HepG2 (cell line): ENCODE measurements around the gene VEGFB. TPM values are rescaled to one million over a fixed set of nuclear protein-coding genes. Genes with fewer than 3 reads are reported as not detected.

Experiments
- AGO2 ChIP-seq: fragments of 200-400 bp; formaldehyde crosslinking; optimal IDR thresholded peaks from 2 replicates; pipeline ENCODE3; 2017; ENCODE audit warnings: mild to moderate bottlenecking, low read depth, low read length, moderate library complexity
- CHD4 ChIP-seq: fragments of 200-600 bp; sonication (generic); IDR thresholded peaks from 2 replicates; pipeline ENCODE4 v1.7.0; 2017; ENCODE audit warnings: mild to moderate bottlenecking, low read length, borderline replicate concordance
- DPF2 ChIP-seq: sonication (generic); formaldehyde crosslinking; IDR thresholded peaks from 2 replicates; pipeline ENCODE4 v1.4.0; 2020; ENCODE audit warnings: mild to moderate bottlenecking, low read depth, missing genetic modification reagents, borderline replicate concordance
- HNF4A ChIP-seq: sonication (generic); formaldehyde crosslinking; IDR thresholded peaks from 2 replicates; pipeline ENCODE4 v1.4.0; 2020; ENCODE audit warnings: missing genetic modification reagents
- KMT2A ChIP-seq: sonication (generic); formaldehyde crosslinking; IDR thresholded peaks from 2 replicates; pipeline ENCODE4 v1.4.0; 2020; ENCODE audit warnings: missing genetic modification reagents
- NFE2L2 ChIP-seq: fragments of 150-350 bp; IDR thresholded peaks from 2 replicates; pipeline ENCODE4 v1.6.1; 2014; ENCODE audit warnings: low read length
- NR2F1 ChIP-seq, 2 experiments: fragments of 450-650 bp in 1 of 2; formaldehyde crosslinking in 1 of 2; IDR thresholded peaks; 2 replicates each; pipeline versions ENCODE4 v1.5.0 to v1.6.1; 2016 to 2020; ENCODE audit warnings: mild to moderate bottlenecking in 1 of 2, missing compliant biosample characterization in 1 of 2, missing genetic modification reagents in 1 of 2, moderate library complexity in 1 of 2
- RARG ChIP-seq: sonication (generic); formaldehyde crosslinking; IDR thresholded peaks from 2 replicates; pipeline ENCODE4 v1.4.0; 2020; ENCODE audit warnings: low read depth, mild to moderate bottlenecking, missing genetic modification reagents
- RFX1 ChIP-seq: fragments of 450-650 bp; IDR thresholded peaks from 2 replicates; pipeline ENCODE4 v1.6.1; 2017
- TOPORS ChIP-seq: sonication (generic); formaldehyde crosslinking; IDR thresholded peaks from 2 replicates; pipeline ENCODE4 v1.8.0; 2023; ENCODE audit warnings: mild to moderate bottlenecking, missing genetic modification reagents
- ZBTB20 ChIP-seq: sonication (generic); formaldehyde crosslinking; IDR thresholded peaks from 2 replicates; pipeline ENCODE4 v1.8.1; 2023; ENCODE audit warnings: missing genetic modification reagents, low read depth, mild to moderate bottlenecking, borderline replicate concordance
- ZNF329 ChIP-seq: sonication (generic); formaldehyde crosslinking; IDR thresholded peaks from 2 replicates; pipeline ENCODE4 v1.9.0; 2021; ENCODE audit warnings: low read depth, mild to moderate bottlenecking, missing genetic modification reagents
- ZNF598 ChIP-seq: sonication (generic); formaldehyde crosslinking; IDR thresholded peaks from 2 replicates; pipeline ENCODE4 v1.5.1; 2020; ENCODE audit warnings: mild to moderate bottlenecking, missing genetic modification reagents, borderline replicate concordance
- ZNF619 ChIP-seq: sonication (generic); formaldehyde crosslinking; IDR thresholded peaks from 2 replicates; pipeline ENCODE4 v1.4.0; 2020; ENCODE audit warnings: mild to moderate bottlenecking, missing genetic modification reagents
- ZNF772 ChIP-seq: sonication (generic); formaldehyde crosslinking; IDR thresholded peaks from 2 replicates; pipeline ENCODE4 v1.5.0; 2020; ENCODE audit warnings: mild to moderate bottlenecking, missing genetic modification reagents
- polyA plus RNA-seq, 8 experiments: library from polyadenylated mRNA; depleted of rRNA in 3 of 8; stranded (reverse) in 7 of 8; unstranded in 1 of 8; fragments of >200 nt; fragmentation: Illumina TruSeq in 4 of 8; extraction: Trizol in 4 of 8; gene quantifications; 2 replicates each; pipeline versions ENCODE4 v1.2.1 to v1.2.3, GENCODE V29; 2011 to 2016; ENCODE audit warnings: low read depth in 4 of 8, missing spikeins in 1 of 8, mixed read lengths in 1 of 8; ENCODE audit not compliant: insufficient read depth in 1 of 8
- total RNA-seq, 5 experiments: library from RNA; depleted of rRNA; stranded (reverse); fragments of >200 nt; fragmentation: Illumina TruSeq; extraction: Trizol; gene quantifications; 2 replicates each; pipeline ENCODE4 v1.2.3, GENCODE V29; 2016; ENCODE audit warnings: low read depth in 1 of 5
- TF ChIP-seq, protein P1 (sequence below): sonication (generic); formaldehyde crosslinking; IDR thresholded peaks from 2 replicates; pipeline ENCODE4 v1.4.0; 2020; ENCODE audit warnings: mild to moderate bottlenecking, missing genetic modification reagents
- TF ChIP-seq, protein P2 (sequence below): sonication (generic); formaldehyde crosslinking; IDR thresholded peaks from 2 replicates; pipeline ENCODE4 v1.5.1; 2020; ENCODE audit warnings: mild to moderate bottlenecking, missing genetic modification reagents, moderate library complexity
- TF ChIP-seq, protein P3 (sequence below): sonication (generic); IDR thresholded peaks from 2 replicates; pipeline ENCODE4 v1.6.1; 2016; ENCODE audit warnings: low read depth, borderline replicate concordance
- TF ChIP-seq, protein P4 (sequence below): sonication (generic); formaldehyde crosslinking; IDR thresholded peaks from 2 replicates; pipeline ENCODE4 v1.5.0; 2020; ENCODE audit warnings: missing genetic modification reagents

VEGFB gene
- total and polyA plus RNA-seq, 2 of the 13 experiments (the other 11 are each of a cell fraction or from before 2014, with no cell fraction given), result 9.0 to 11.3 TPM

DNA sequence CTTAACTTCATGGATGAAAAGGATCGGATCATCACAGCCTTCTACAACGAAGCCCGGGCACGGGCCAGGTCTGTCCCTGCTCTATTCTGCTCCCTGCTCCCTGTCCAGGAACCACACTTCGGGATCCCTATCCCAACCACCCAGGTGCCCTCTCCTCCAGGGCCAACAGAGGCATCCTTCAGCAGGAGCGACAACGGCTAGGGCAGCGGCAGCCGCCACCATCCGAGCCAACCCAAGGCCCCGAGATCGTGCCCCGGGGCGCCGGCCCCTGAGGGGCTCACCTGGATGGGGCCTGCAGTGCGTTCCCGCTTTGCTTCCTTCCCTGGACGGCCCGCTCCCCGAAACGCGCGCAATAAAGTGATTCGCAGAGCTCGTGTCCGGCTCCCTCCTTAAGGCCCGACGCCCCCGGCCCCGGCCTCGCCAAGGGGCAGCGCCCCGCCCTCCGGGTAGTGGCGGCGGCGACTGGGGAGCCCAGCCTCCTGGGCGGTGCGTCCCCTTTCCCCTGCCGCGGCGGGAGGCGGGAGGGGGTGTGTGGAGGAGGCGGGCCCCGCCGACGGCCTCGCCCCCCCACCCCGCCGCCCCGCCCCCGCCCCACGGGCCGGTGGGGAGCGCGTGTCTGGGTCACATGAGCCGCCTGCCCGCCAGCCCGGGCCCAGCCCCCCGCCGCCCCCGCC lies at the start of gene VEGFB (continued):
- TF ChIP-seq NR2F1 (CRISPR knock-in tag; IDR thresholded peaks at IDR 0.05), result no peak
- no peak for TF ChIP-seq KMT2A
- peak; percentile 3; the same call in 1 of the 2 replicates for TF ChIP-seq TOPORS (CRISPR knock-in tag)
- TF ChIP-seq, protein P1, sequence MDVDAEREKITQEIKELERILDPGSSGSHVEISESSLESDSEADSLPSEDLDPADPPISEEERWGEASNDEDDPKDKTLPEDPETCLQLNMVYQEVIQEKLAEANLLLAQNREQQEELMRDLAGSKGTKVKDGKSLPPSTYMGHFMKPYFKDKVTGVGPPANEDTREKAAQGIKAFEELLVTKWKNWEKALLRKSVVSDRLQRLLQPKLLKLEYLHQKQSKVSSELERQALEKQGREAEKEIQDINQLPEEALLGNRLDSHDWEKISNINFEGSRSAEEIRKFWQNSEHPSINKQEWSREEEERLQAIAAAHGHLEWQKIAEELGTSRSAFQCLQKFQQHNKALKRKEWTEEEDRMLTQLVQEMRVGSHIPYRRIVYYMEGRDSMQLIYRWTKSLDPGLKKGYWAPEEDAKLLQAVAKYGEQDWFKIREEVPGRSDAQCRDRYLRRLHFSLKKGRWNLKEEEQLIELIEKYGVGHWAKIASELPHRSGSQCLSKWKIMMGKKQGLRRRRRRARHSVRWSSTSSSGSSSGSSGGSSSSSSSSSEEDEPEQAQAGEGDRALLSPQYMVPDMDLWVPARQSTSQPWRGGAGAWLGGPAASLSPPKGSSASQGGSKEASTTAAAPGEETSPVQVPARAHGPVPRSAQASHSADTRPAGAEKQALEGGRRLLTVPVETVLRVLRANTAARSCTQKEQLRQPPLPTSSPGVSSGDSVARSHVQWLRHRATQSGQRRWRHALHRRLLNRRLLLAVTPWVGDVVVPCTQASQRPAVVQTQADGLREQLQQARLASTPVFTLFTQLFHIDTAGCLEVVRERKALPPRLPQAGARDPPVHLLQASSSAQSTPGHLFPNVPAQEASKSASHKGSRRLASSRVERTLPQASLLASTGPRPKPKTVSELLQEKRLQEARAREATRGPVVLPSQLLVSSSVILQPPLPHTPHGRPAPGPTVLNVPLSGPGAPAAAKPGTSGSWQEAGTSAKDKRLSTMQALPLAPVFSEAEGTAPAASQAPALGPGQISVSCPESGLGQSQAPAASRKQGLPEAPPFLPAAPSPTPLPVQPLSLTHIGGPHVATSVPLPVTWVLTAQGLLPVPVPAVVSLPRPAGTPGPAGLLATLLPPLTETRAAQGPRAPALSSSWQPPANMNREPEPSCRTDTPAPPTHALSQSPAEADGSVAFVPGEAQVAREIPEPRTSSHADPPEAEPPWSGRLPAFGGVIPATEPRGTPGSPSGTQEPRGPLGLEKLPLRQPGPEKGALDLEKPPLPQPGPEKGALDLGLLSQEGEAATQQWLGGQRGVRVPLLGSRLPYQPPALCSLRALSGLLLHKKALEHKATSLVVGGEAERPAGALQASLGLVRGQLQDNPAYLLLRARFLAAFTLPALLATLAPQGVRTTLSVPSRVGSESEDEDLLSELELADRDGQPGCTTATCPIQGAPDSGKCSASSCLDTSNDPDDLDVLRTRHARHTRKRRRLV, result no peak
- no peak for TF ChIP-seq ZNF329 (CRISPR knock-in tag)
- TF ChIP-seq, protein P2, sequence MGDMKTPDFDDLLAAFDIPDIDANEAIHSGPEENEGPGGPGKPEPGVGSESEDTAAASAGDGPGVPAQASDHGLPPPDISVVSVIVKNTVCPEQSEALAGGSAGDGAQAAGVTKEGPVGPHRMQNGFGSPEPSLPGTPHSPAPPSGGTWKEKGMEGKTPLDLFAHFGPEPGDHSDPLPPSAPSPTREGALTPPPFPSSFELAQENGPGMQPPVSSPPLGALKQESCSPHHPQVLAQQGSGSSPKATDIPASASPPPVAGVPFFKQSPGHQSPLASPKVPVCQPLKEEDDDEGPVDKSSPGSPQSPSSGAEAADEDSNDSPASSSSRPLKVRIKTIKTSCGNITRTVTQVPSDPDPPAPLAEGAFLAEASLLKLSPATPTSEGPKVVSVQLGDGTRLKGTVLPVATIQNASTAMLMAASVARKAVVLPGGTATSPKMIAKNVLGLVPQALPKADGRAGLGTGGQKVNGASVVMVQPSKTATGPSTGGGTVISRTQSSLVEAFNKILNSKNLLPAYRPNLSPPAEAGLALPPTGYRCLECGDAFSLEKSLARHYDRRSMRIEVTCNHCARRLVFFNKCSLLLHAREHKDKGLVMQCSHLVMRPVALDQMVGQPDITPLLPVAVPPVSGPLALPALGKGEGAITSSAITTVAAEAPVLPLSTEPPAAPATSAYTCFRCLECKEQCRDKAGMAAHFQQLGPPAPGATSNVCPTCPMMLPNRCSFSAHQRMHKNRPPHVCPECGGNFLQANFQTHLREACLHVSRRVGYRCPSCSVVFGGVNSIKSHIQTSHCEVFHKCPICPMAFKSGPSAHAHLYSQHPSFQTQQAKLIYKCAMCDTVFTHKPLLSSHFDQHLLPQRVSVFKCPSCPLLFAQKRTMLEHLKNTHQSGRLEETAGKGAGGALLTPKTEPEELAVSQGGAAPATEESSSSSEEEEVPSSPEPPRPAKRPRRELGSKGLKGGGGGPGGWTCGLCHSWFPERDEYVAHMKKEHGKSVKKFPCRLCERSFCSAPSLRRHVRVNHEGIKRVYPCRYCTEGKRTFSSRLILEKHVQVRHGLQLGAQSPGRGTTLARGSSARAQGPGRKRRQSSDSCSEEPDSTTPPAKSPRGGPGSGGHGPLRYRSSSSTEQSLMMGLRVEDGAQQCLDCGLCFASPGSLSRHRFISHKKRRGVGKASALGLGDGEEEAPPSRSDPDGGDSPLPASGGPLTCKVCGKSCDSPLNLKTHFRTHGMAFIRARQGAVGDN (CRISPR knock-in tag), result peak; percentile 58
- TF ChIP-seq ZNF619 (CRISPR knock-in tag), result no peak
- TF ChIP-seq, protein P3, sequence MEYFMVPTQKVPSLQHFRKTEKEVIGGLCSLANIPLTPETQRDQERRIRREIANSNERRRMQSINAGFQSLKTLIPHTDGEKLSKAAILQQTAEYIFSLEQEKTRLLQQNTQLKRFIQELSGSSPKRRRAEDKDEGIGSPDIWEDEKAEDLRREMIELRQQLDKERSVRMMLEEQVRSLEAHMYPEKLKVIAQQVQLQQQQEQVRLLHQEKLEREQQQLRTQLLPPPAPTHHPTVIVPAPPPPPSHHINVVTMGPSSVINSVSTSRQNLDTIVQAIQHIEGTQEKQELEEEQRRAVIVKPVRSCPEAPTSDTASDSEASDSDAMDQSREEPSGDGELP, result no peak; the same call in 1 of the 2 replicates
- no peak; the same call in 1 of the 2 replicates for TF ChIP-seq ZBTB20 (CRISPR knock-in tag)
- TF ChIP-seq AGO2, result peak; percentile 78
- TF ChIP-seq NFE2L2, result no peak
- TF ChIP-seq HNF4A (CRISPR knock-in tag), result no peak
- TF ChIP-seq, protein P4, sequence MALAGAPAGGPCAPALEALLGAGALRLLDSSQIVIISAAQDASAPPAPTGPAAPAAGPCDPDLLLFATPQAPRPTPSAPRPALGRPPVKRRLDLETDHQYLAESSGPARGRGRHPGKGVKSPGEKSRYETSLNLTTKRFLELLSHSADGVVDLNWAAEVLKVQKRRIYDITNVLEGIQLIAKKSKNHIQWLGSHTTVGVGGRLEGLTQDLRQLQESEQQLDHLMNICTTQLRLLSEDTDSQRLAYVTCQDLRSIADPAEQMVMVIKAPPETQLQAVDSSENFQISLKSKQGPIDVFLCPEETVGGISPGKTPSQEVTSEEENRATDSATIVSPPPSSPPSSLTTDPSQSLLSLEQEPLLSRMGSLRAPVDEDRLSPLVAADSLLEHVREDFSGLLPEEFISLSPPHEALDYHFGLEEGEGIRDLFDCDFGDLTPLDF (CRISPR knock-in tag), result no peak
- TF ChIP-seq ZNF598 (CRISPR knock-in tag), result no peak
- no peak for TF ChIP-seq ZNF772
- no peak for TF ChIP-seq DPF2 (CRISPR knock-in tag)
- TF ChIP-seq RARG, result no peak
- TF ChIP-seq RFX1, result no peak
- no peak for TF ChIP-seq CHD4
